Lower leg skin (tissue), 3 donors: ENCODE results near the gene MYLK4.

ENCODE experiments used
- POLR2A ChIP-seq, 2 donors: fragments of 450-650 bp; IDR thresholded peaks; one replicate each; pipeline ENCODE4 v1.6.1; 2016 to 2017; ENCODE audit warnings: antibody characterized with exemption in 2 of 2, mild to moderate bottlenecking in 1 of 2, moderate library complexity in 1 of 2
- TF ChIP-seq, protein P1 (sequence below), 3 donors: fragments of 450-650 bp; IDR thresholded peaks; one replicate each; pipeline ENCODE4 v1.5.1; 2016; ENCODE audit warnings: antibody characterized with exemption in 3 of 3, mild to moderate bottlenecking in 3 of 3, moderate library complexity in 2 of 3

DNA sequence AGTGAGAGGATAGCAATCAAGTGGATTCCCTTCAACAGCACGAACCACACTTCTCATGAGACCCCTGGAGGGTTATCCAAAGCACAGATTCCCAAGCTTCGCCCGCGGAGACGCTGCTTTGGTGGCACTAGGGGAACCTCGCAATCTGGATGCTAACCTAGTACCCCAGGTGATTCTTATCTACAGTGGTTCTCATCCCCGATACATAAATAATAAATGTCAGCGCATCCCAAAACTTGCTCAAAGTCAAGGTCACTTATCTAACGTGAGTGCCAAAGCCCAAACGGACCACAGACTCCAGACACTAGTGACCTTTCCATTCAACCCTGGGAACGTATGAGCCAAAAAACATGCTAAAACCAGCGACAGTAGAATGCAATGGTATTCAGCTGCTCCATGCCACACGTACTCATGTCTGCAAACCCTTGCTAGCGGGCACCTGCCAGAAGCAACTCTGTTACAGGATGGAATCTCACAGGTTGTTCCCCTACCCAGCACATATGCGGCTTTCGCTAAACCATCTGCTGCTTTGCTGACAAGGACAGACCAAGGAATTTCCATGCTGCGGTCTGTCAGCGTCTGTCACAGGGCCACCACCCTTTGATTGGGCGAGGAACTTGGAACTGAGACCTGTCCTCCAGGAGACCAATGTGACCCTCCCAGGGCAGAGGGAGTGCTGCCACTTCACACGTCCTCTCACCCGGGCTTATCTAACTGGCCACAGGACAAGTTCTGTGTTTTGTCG lies 16.8 kb downstream of the MYLK4 start:
- TF ChIP-seq, protein P1, sequence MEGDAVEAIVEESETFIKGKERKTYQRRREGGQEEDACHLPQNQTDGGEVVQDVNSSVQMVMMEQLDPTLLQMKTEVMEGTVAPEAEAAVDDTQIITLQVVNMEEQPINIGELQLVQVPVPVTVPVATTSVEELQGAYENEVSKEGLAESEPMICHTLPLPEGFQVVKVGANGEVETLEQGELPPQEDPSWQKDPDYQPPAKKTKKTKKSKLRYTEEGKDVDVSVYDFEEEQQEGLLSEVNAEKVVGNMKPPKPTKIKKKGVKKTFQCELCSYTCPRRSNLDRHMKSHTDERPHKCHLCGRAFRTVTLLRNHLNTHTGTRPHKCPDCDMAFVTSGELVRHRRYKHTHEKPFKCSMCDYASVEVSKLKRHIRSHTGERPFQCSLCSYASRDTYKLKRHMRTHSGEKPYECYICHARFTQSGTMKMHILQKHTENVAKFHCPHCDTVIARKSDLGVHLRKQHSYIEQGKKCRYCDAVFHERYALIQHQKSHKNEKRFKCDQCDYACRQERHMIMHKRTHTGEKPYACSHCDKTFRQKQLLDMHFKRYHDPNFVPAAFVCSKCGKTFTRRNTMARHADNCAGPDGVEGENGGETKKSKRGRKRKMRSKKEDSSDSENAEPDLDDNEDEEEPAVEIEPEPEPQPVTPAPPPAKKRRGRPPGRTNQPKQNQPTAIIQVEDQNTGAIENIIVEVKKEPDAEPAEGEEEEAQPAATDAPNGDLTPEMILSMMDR (IDR thresholded peaks at IDR 0.05): no peak
- no peak for TF ChIP-seq POLR2A (IDR thresholded peaks at IDR 0.05)
